H1 (cell line): Measurements from ENCODE around the gene TRIM27. TPM values are rescaled to one million over a fixed set of nuclear protein-coding genes. Genes with fewer than 3 reads are reported as not detected.

Experiments used
- CTCF ChIA-PET: fragments of 300-600 bp; sonication (Branson Sonifier 250); formaldehyde crosslinking; loops from one replicate; lab custom pipeline; 2021; ENCODE audit not compliant: partially characterized antibody; lab: Charles Lee
- POLR2A ChIA-PET: fragments of 300-600 bp; sonication (Branson Sonifier 250); formaldehyde crosslinking; loops from one replicate; lab custom pipeline; 2021; ENCODE audit warnings: inconsistent platforms; ENCODE audit not compliant: partially characterized antibody; lab: Charles Lee
- DNase-seq, 2 experiments: peaks; one replicate each; pipeline versions ENCODE4 v3.0.0 to v3.0.0-alpha.2; 2010 to 2022; ENCODE audit warnings: low spot score in 2 of 2, low read depth in 1 of 2, mixed read lengths in 1 of 2
- FAIRE-seq: peaks from 2 replicates; lab custom pipeline; 2011; peaks lifted over from hg19 to GRCh38; lab: Jason Lieb, UNC
- H2AFZ ChIP-seq: 2 replicates; pipeline ENCODE4 v1.8.1; 2012; ENCODE audit warnings: low read length, inconsistent platforms
- H2AK5ac ChIP-seq: 2 replicates; pipeline ENCODE4 v1.6.1; 2013; ENCODE audit warnings: low read depth, low read length
- H2BK120ac ChIP-seq: replicated peaks from 2 replicates; pipeline ENCODE3; 2013; ENCODE audit warnings: low read depth, low read length, inconsistent platforms
- H2BK12ac ChIP-seq: 2 replicates; pipeline ENCODE4 v1.6.1; 2013; ENCODE audit warnings: low read depth, low read length
- H2BK15ac ChIP-seq: 2 replicates; pipeline ENCODE4 v1.6.1; 2013; ENCODE audit warnings: low read length
- H2BK20ac ChIP-seq: 2 replicates; pipeline ENCODE4 v1.6.1; 2013; ENCODE audit warnings: low read length
- H2BK5ac ChIP-seq: 2 replicates; pipeline ENCODE4 v1.6.1; 2013; ENCODE audit warnings: low read depth, low read length
- H3K14ac ChIP-seq: 2 replicates; pipeline ENCODE4 v1.6.1; 2013; ENCODE audit warnings: inconsistent platforms; ENCODE audit not compliant: insufficient read length
- H3K18ac ChIP-seq: 2 replicates; pipeline ENCODE4 v1.6.1; 2013; ENCODE audit warnings: low read length; ENCODE audit errors: extremely low read depth
- H3K23ac ChIP-seq: 2 replicates; pipeline ENCODE4 v1.6.1; 2013; ENCODE audit warnings: inconsistent platforms; ENCODE audit not compliant: insufficient read length
- H3K23me2 ChIP-seq: 2 replicates; pipeline ENCODE4 v1.6.1; 2013; ENCODE audit warnings: low read depth, low read length
- H3K27ac ChIP-seq: 2 replicates; pipeline ENCODE4 v1.6.1; 2011; ENCODE audit warnings: low read depth, low read length, inconsistent platforms
- H3K27me3 ChIP-seq, 4 experiments: replicated peaks in 1 of 4; 1 replicate in 1 of 4; 2 replicates in 3 of 4; pipeline versions ENCODE4 v1.6.1 to v1.8.1; 2011 to 2013; ENCODE audit warnings: low read length in 3 of 4, mild to moderate bottlenecking in 3 of 4, inconsistent platforms in 2 of 4, mixed read lengths in 2 of 4, moderate library complexity in 1 of 4; ENCODE audit not compliant: control insufficient read depth in 3 of 4, insufficient read depth in 3 of 4; ENCODE audit errors: extremely low read depth in 1 of 4
- H3K36me3 ChIP-seq, 4 experiments: 2 replicates each; pipeline versions ENCODE4 v1.6.1 to v1.8.1; 2011 to 2013; ENCODE audit warnings: mild to moderate bottlenecking in 4 of 4, low read length in 3 of 4, moderate library complexity in 2 of 4, control low read depth in 1 of 4, inconsistent platforms in 1 of 4; ENCODE audit not compliant: insufficient read depth in 4 of 4, control insufficient read depth in 2 of 4
- H3K4ac ChIP-seq: replicated peaks from 2 replicates; pipeline ENCODE3; 2013; ENCODE audit warnings: low read length, low read depth, mixed read lengths, inconsistent platforms; ENCODE audit not compliant: insufficient read length
- H3K4me1 ChIP-seq, 4 experiments: replicated peaks in 1 of 4; 1 replicate in 1 of 4; 2 replicates in 3 of 4; pipeline versions ENCODE4 v1.6.1 to v1.8.1; 2011 to 2013; ENCODE audit warnings: low read length in 3 of 4, inconsistent platforms in 2 of 4, mixed read lengths in 1 of 4; ENCODE audit not compliant: insufficient read depth in 4 of 4, control insufficient read depth in 3 of 4
- H3K4me2 ChIP-seq, 2 experiments: 2 replicates each; pipeline versions ENCODE4 v1.6.1 to v1.8.1; 2011 to 2013; ENCODE audit warnings: low read depth in 2 of 2, low read length in 2 of 2, control low read depth in 1 of 2, inconsistent platforms in 1 of 2, mild to moderate bottlenecking in 1 of 2; ENCODE audit not compliant: insufficient read depth in 1 of 2
- H3K4me3 ChIP-seq, 4 experiments: fragments of 200-600, 300-600 bp in 1 of 4; sonication (generic), shearing (Covaris generic), sonication (Bioruptor Twin) in 1 of 4; 2 replicates each; pipeline versions ENCODE4 v1.5.1 to v1.8.1; 2011 to 2016; ENCODE audit warnings: low read length in 4 of 4, low read depth in 3 of 4, control low read depth in 2 of 4, inconsistent platforms in 2 of 4, mild to moderate bottlenecking in 2 of 4, mixed read lengths in 1 of 4, moderate library complexity in 1 of 4; ENCODE audit not compliant: insufficient read depth in 2 of 4; ENCODE audit errors: extremely low read depth in 1 of 4
- H3K56ac ChIP-seq: replicated peaks from 2 replicates; pipeline ENCODE3; 2013; ENCODE audit warnings: low read depth, mild to moderate bottlenecking, mixed read lengths, low read length, inconsistent platforms; ENCODE audit not compliant: insufficient read length
- H3K79me1 ChIP-seq: 2 replicates; pipeline ENCODE4 v1.6.1; 2013; ENCODE audit warnings: low read depth, low read length, control low read depth
- H3K79me2 ChIP-seq, 2 experiments: 2 replicates each; pipeline versions ENCODE4 v1.6.1 to v1.8.1; 2012 to 2013; ENCODE audit warnings: low read length in 2 of 2, mild to moderate bottlenecking in 2 of 2, inconsistent platforms in 1 of 2; ENCODE audit not compliant: insufficient read depth in 2 of 2, control insufficient read depth in 1 of 2
- H3K9ac ChIP-seq, 4 experiments: replicated peaks in 1 of 4; 1 replicate in 1 of 4; 2 replicates in 3 of 4; pipeline versions ENCODE4 v1.6.1 to v1.8.1; 2011 to 2013; ENCODE audit warnings: low read depth in 3 of 4, low read length in 3 of 4, control low read depth in 2 of 4, mild to moderate bottlenecking in 2 of 4, moderate library complexity in 2 of 4, inconsistent platforms in 1 of 4; ENCODE audit errors: extremely low read depth in 1 of 4
- H3K9me3 ChIP-seq, 2 experiments: 2 replicates each; pipeline versions ENCODE4 v1.6.1 to v1.8.1; 2012 to 2013; ENCODE audit warnings: mild to moderate bottlenecking in 2 of 2, moderate library complexity in 2 of 2, control low read depth in 1 of 2, inconsistent platforms in 1 of 2, low read depth in 1 of 2, low read length in 1 of 2, mixed read lengths in 1 of 2; ENCODE audit not compliant: insufficient read depth in 2 of 2
- H4K20me1 ChIP-seq, 2 experiments: replicated peaks in 1 of 2; 2 replicates each; pipeline versions ENCODE3 to v1.8.1; 2011 to 2013; ENCODE audit warnings: inconsistent platforms in 2 of 2, low read length in 2 of 2, mild to moderate bottlenecking in 1 of 2; ENCODE audit not compliant: insufficient read depth in 2 of 2, control insufficient read depth in 1 of 2
- H4K5ac ChIP-seq: 2 replicates; pipeline ENCODE4 v1.6.1; 2013; ENCODE audit warnings: low read length, low read depth, mixed read lengths, inconsistent platforms; ENCODE audit not compliant: insufficient read length
- H4K8ac ChIP-seq: 2 replicates; pipeline ENCODE4 v1.8.0; 2013; ENCODE audit warnings: mild to moderate bottlenecking, moderate library complexity, low read length, inconsistent platforms; ENCODE audit not compliant: insufficient read depth; ENCODE audit errors: extremely low read depth
- H4K91ac ChIP-seq: replicated peaks from 2 replicates; pipeline ENCODE3; 2013; ENCODE audit warnings: low read length, mixed read lengths, inconsistent platforms; ENCODE audit not compliant: insufficient read length
- CHD1 ChIP-seq: IDR thresholded peaks from 2 replicates; pipeline ENCODE4 v1.6.1; 2012; ENCODE audit warnings: low read depth, low read length, improper control_type of control experiment
- E2F6 ChIP-seq: IDR thresholded peaks from 2 replicates; pipeline ENCODE4 v1.6.1; 2012; ENCODE audit warnings: inconsistent platforms
- GTF2F1 ChIP-seq: IDR thresholded peaks from 2 replicates; pipeline ENCODE4 v1.6.1; 2012; ENCODE audit warnings: low read depth, low read length, improper control_type of control experiment, borderline replicate concordance
- JUND ChIP-seq: IDR thresholded peaks from 2 replicates; pipeline ENCODE4 v1.6.1; 2011; ENCODE audit warnings: mild to moderate bottlenecking, improper control_type of control experiment, low read length
- KDM4A ChIP-seq: IDR thresholded peaks from one replicate; pipeline ENCODE4 v1.7.1; 2012; ENCODE audit warnings: low read depth, mild to moderate bottlenecking, moderate library complexity, low read length, inconsistent platforms; ENCODE audit not compliant: severe bottlenecking
- SIRT6 ChIP-seq: IDR thresholded peaks from one replicate; pipeline ENCODE4 v1.7.1; 2012; ENCODE audit warnings: low read length, inconsistent platforms
- SP1 ChIP-seq: IDR thresholded peaks from 2 replicates; pipeline ENCODE4 v1.6.1; 2011; ENCODE audit warnings: low read depth, low read length
- SP2 ChIP-seq: IDR thresholded peaks from 2 replicates; pipeline ENCODE4 v1.6.1; 2012; ENCODE audit warnings: mild to moderate bottlenecking, low read length, inconsistent platforms
- TAF7 ChIP-seq: optimal IDR thresholded peaks from 2 replicates; pipeline ENCODE3; 2011; ENCODE audit warnings: low read depth, mild to moderate bottlenecking, inconsistent platforms, low read length, moderate library complexity, borderline replicate concordance
- USF2 ChIP-seq: IDR thresholded peaks from 2 replicates; pipeline ENCODE4 v1.6.1; 2011; ENCODE audit warnings: low read length, improper control_type of control experiment
- WGBS, 2 experiments: shearing (Covaris generic) in 1 of 2; methylation state at CpG; one replicate each; pipeline versions ENCODE4 v1.1.6 to v1.1.7; 2013 to 2015; ENCODE audit warnings: low lambda C conversion rate in 2 of 2, mixed read lengths in 2 of 2, inconsistent platforms in 1 of 2, low coverage in 1 of 2, missing lambda C conversion rate in 1 of 2; ENCODE audit not compliant: insufficient replicate concordance in 2 of 2, insufficient coverage in 1 of 2, insufficient read length in 1 of 2; ENCODE audit errors: extremely low coverage in 1 of 2, missing lambda C conversion rate in 1 of 2; 5-methylcytosine and 5-hydroxymethylcytosine counted together
- polyA plus RNA-seq, 7 experiments: library from polyadenylated mRNA; depleted of rRNA in 3 of 7; stranded (reverse) in 5 of 7; unstranded in 2 of 7; fragments of >200 nt in 5 of 7; fragments of 200-250 nt in 2 of 7; gene quantifications; 1 replicate in 5 of 7; 2 replicates in 1 of 7; 4 replicates in 1 of 7; pipeline versions ENCODE4 v1.2.1 to v1.2.3, GENCODE V29; 2011 to 2013; ENCODE audit warnings: missing spikeins in 2 of 7, mixed read lengths in 2 of 7
- total RNA-seq: library from RNA; stranded (reverse); fragmentation: NEBNext Ultra II Directional; extraction: Animal tissue kit (Norgen Biotek cat#: 25700); gene quantifications from 2 replicates; pipeline ENCODE4 v1.2.1, GENCODE V29; 2021

TRIM27 gene
- total and polyA plus RNA-seq, 2 of the 8 experiments (the other 6 are each of a cell fraction or from before 2014, with no cell fraction given) = 76.4 to 85.9 TPM

GRCh38 chr6:28943557-28944411, 20.0 kb upstream of the TRIM27 start:
- Histone ChIP-seq H3K4me1 (peaks cover 0 to 2% (median 0%) of the 10 kb centered on the region in 4 experiments; a peak in 2 of 7 replicates), H2BK20ac (no peak overlapping the region), H3K9ac (peak overlapping the region; percentile 16 to 87 (median 63); a peak in 6 of 7 replicates), H4K5ac (no peak overlapping the region), H3K79me2 (no peaks in the 10 kb centered on the region), H3K27me3 (no peaks in the 10 kb centered on the region), H3K18ac (no peak overlapping the region), H3K27ac (no peak overlapping the region), H2BK12ac (no peak overlapping the region), H3K79me1 (no peaks in the 10 kb centered on the region), H3K9me3 (no peaks in the 10 kb centered on the region), H4K8ac (no peak overlapping the region), H3K14ac (no peak overlapping the region), H3K4ac (no peak overlapping the region), H3K56ac (no peak overlapping the region), H2AFZ (peak overlapping the region; percentile 99), H3K23ac (no peak overlapping the region), H2BK15ac (no peak overlapping the region), H2AK5ac (no peak overlapping the region), H2BK120ac (no peak overlapping the region), H3K23me2 (peaks cover 3% of the 10 kb centered on the region; the same call in 1 of the 2 replicates), H2BK5ac (no peak overlapping the region; the same call in 1 of the 2 replicates), H4K91ac (no peak overlapping the region), H3K36me3 (no peaks in the 10 kb centered on the region), H3K4me3 (peak overlapping the region; percentile 82 to 97 (median 89)), H4K20me1 (no peaks in the 10 kb centered on the region), H3K4me2 (peak overlapping the region; percentile 57 to 68)
- FAIRE-seq (no peak), DNase-seq (peak; percentile 75 to 98)
- ChIA-PET CTCF (interaction anchor here (0.6 kb wide), 1 partner anchor 24 kb away, joined by 4 read pairs; no protein-coding TSS in a partner anchor), POLR2A (interaction anchor here (0.6 to 0.8 kb wide), 3 partner anchors 9 to 1721 kb away, joined by 3 read pairs; no protein-coding TSS in a partner anchor)
- 4% methylated on average over 33 of the region's 33 CpGs; no CpG with 5 or more reads in 1 of the 2 experiments for WGBS, 2 experiments
- TF ChIP-seq SIRT6 = no peak
- TF ChIP-seq USF2 = no peak
- no peak for TF ChIP-seq SP1
- no peak for TF ChIP-seq CHD1
- peak; percentile 64 for TF ChIP-seq KDM4A
- TF ChIP-seq GTF2F1 = no peak
- TF ChIP-seq SP2 = no peak
- TF ChIP-seq E2F6 = no peak
- no peak for TF ChIP-seq JUND
- TF ChIP-seq TAF7 = no peak
